ENCODE results near the gene LRPPRC.

Gene LRPPRC

DNA sequence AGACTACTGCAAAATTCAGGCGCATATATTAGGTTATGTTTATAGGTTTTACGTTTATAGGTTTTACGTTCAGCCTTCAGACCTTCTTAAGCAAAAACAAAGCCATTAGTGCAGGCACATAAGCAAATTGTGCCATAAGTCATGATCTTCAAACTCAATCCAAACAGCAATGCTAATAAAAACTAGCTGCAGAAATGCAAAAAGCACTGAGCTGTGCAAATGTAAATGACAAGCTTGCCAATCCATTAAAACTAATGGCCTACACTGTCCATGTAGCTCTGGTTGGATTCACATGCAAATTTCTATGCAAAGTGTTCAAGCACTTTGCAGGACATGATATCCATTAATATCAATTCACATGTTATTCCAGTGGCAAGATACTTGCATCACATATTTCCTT is 50.9 kb downstream of the LRPPRC start:
- Mint-ChIP-seq H3K27me3 (ENCODE audit: low read depth) (no peaks in the 10 kb centered on the region), H3K9me3 (no peaks in the 10 kb centered on the region), H3K27ac (no peak overlapping the region), H3K4me1 (no peaks in the 10 kb centered on the region), H3K36me3 (ENCODE audit: low read depth) (peaks cover 73% of the 10 kb centered on the region), H3K4me3 (no peak overlapping the region)
- TF ChIP-seq, protein P1, sequence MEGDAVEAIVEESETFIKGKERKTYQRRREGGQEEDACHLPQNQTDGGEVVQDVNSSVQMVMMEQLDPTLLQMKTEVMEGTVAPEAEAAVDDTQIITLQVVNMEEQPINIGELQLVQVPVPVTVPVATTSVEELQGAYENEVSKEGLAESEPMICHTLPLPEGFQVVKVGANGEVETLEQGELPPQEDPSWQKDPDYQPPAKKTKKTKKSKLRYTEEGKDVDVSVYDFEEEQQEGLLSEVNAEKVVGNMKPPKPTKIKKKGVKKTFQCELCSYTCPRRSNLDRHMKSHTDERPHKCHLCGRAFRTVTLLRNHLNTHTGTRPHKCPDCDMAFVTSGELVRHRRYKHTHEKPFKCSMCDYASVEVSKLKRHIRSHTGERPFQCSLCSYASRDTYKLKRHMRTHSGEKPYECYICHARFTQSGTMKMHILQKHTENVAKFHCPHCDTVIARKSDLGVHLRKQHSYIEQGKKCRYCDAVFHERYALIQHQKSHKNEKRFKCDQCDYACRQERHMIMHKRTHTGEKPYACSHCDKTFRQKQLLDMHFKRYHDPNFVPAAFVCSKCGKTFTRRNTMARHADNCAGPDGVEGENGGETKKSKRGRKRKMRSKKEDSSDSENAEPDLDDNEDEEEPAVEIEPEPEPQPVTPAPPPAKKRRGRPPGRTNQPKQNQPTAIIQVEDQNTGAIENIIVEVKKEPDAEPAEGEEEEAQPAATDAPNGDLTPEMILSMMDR (IDR thresholded peaks at IDR 0.05; ENCODE audit: unreplicated experiment in 3 of 3), result no peak

DNA sequence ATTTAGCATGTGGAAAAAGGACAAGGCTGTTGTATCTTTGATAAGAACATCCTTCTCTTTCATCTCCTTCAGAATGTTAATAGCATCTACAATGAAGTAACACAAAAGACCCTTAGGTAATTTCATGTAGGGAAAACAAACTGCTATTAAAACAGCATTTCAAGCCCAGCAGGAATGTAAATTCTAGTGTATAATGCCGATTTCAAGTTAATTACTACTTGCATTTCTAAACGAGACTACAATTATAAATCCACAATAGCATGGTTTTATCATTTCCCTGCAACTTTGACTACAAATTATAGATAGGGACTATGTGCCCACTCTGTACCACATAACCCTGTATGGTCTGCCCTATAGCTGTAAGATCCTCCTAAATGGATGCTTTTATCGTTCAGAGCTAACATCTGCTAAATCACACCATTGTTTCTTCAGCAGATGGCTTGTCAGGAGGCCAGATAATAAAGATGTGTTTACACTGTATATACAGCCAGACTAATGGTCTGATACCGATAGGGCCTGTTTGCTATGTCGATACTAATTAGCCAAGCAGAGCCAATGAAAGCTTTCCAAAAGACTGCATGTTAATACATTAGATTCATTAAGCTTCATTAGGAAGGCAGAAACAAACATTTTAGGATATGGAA is 51.9 kb downstream of the LRPPRC start:
- no peaks in the 10 kb centered on the region for H3K9me3 Mint-ChIP-seq
- H3K4me3 Mint-ChIP-seq, result no peak overlapping the region
- no peaks in the 10 kb centered on the region for H3K27me3 Mint-ChIP-seq (ENCODE audit: low read depth)
- H3K27ac Mint-ChIP-seq, result no peak overlapping the region
- no peaks in the 10 kb centered on the region for H3K4me1 Mint-ChIP-seq
- H3K36me3 Mint-ChIP-seq (ENCODE audit: low read depth), result peaks cover 71% of the 10 kb centered on the region
- TF ChIP-seq, protein P1 (IDR thresholded peaks at IDR 0.05; ENCODE audit: unreplicated experiment in 3 of 3), result no peak

DNA sequence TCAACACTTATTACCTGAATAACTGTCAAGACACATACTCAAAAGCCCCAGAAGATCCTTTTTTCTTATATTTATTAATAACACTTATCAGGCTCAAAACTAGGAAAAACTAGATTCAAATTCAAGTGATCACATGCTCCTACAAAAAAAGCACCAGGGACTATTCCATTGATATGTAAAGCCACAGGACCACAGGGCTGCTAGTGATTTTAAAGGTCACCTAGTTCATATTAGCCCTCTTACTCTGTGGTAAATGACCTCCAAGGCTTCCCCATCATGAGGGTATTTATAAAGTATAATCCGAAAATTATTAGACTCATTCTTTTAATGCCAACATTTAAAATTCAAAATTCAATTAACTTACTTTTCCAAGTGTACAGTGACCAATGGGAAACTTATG is 52.5 kb downstream of the LRPPRC start:
- no peaks in the 10 kb centered on the region for H3K9me3 Mint-ChIP-seq
- H3K36me3 Mint-ChIP-seq (ENCODE audit: low read depth), result peaks cover 71% of the 10 kb centered on the region
- no peak overlapping the region for H3K27ac Mint-ChIP-seq
- TF ChIP-seq, protein P1 (IDR thresholded peaks at IDR 0.05; ENCODE audit: unreplicated experiment in 3 of 3), result no peak
- no peaks in the 10 kb centered on the region for H3K27me3 Mint-ChIP-seq (ENCODE audit: low read depth)
- H3K4me3 Mint-ChIP-seq, result no peak overlapping the region
- H3K4me1 Mint-ChIP-seq, result no peaks in the 10 kb centered on the region

DNA sequence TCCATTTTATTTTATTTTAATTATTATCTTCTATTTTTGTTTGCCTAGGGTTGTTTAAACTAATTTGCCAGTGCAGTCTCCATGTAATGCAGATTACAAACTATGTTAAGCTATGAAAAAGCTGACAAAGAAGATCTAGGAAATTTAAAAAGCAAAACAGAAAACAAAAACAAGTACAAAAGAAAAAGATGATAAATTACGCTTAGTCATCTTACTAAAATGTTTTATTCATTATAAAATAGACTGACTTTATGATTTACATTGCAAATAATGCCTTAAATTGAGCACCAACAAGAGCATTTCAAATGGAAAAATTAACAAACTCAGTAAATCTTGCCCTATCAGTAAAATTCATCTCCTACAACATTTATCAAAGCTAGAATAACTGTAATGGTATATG is 52.9 kb downstream of the LRPPRC start:
- H3K9me3 Mint-ChIP-seq, result no peaks in the 10 kb centered on the region
- no peak overlapping the region for H3K4me3 Mint-ChIP-seq
- TF ChIP-seq, protein P1 (IDR thresholded peaks at IDR 0.05; ENCODE audit: unreplicated experiment in 3 of 3), result no peak
- no peaks in the 10 kb centered on the region for H3K27me3 Mint-ChIP-seq (ENCODE audit: low read depth)
- H3K4me1 Mint-ChIP-seq, result no peaks in the 10 kb centered on the region
- H3K27ac Mint-ChIP-seq, result no peak overlapping the region
- peaks cover 67% of the 10 kb centered on the region for H3K36me3 Mint-ChIP-seq (ENCODE audit: low read depth)

DNA sequence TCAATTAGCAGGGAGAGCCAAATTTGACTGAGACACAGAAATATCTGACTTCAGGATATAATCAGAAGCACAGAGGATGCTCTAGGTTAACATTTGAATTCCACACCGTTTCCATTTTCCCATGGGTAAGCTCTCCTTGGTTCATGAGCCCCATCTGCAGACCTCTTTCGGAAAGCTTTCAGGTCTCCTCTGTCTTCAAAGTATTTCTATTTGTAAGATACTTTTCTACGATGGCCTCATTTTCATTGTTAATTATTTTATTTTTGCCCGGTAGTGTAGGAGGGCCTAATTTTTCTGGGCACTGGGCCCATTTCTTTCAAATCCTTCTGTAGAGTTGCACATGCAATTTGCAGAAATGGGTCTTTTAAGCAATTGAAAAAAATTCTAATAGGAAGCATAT is 53.8 kb downstream of the LRPPRC start:
- Mint-ChIP-seq H3K27me3 (ENCODE audit: low read depth) (no peaks in the 10 kb centered on the region), H3K9me3 (no peaks in the 10 kb centered on the region), H3K4me3 (no peak overlapping the region), H3K4me1 (no peaks in the 10 kb centered on the region), H3K27ac (no peak overlapping the region), H3K36me3 (ENCODE audit: low read depth) (peaks cover 60% of the 10 kb centered on the region)
- TF ChIP-seq, protein P1 (IDR thresholded peaks at IDR 0.05; ENCODE audit: unreplicated experiment in 3 of 3), result no peak

DNA sequence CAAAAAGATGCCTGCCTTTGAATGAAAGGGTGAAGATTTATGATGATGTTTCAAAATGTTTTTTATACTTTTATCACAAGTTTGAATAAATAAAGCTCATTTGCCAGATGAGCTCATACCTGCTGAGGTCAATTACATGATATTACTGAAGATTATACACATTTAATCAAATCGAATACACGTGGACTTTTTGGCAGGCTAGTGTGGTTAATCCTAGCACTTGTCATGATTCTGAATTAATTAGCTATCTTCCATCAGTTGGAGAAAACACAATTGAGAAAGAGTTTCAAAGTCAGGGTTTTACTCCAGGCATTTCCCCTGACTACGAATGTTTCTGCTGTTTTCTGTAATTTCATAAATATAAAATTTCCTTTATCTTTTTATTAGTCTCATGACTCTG is 54.4 kb downstream of the LRPPRC start:
- Mint-ChIP-seq H3K4me1 (no peaks in the 10 kb centered on the region), H3K9me3 (no peaks in the 10 kb centered on the region), H3K4me3 (no peak overlapping the region), H3K27ac (no peak overlapping the region), H3K27me3 (ENCODE audit: low read depth) (no peaks in the 10 kb centered on the region), H3K36me3 (ENCODE audit: low read depth) (peaks cover 55% of the 10 kb centered on the region)
- TF ChIP-seq, protein P1 (IDR thresholded peaks at IDR 0.05; ENCODE audit: unreplicated experiment in 3 of 3), result no peak

All from nephron (organoid).